DOHH2 (cell line): Measurements from ENCODE around the gene LACTBL1.
"Not testable (repeated sequence)": the region's sequence is repeated elsewhere in the genome, so short reads cannot be mapped to it uniquely, and the experiment has no call there.

Source experiments
- CTCF ChIP-seq: fragments of 200-600 bp; sonication (generic); IDR thresholded peaks from one replicate; pipeline ENCODE4 v1.5.1; 2014; ENCODE audit warnings: antibody characterized with exemption, mild to moderate bottlenecking, low read depth, low read length; ENCODE audit not compliant: poor library complexity, severe bottlenecking
- EZH2phosphoT487 ChIP-seq: fragments of 200-600 bp; sonication (generic); IDR thresholded peaks from 2 replicates; pipeline ENCODE4 v1.6.1; 2017; ENCODE audit warnings: borderline replicate concordance, mild to moderate bottlenecking, antibody characterized with exemption, low read length, moderate library complexity, mixed read lengths

- TF ChIP-seq CTCF, EZH2phosphoT487: not testable (repeated sequence)
Observed at GRCh38 chr1:22997528-22997927, 24.9 kb upstream of the LACTBL1 start.
